HG02852 (cell line): Measurements from ENCODE around the gene PTPRQ.

ENCODE experiments used
- ATAC-seq: cut with Tn5 transposase; IDR thresholded peaks from one replicate; pipeline ENCODE4 v1.9.1; 2021; ENCODE audit warnings: mild to moderate bottlenecking, moderate library complexity; ENCODE audit not compliant: unreplicated experiment

The PTPRQ gene

GRCh38 chr12:80698256-80698655, 254.2 kb downstream of the PTPRQ start:
- no peak for ATAC-seq

- ATAC-seq = no peak
Observed at GRCh38 chr12:80698847-80699542, 255.0 kb downstream of the PTPRQ start.

- ATAC-seq = no peak
Observed at GRCh38 chr12:80700327-80700726, 256.3 kb downstream of the PTPRQ start.

GRCh38 chr12:80701388-80701787, 257.4 kb downstream of the PTPRQ start:
- ATAC-seq = no peak

GRCh38 chr12:80702889-80703805, 259.1 kb downstream of the PTPRQ start:
- ATAC-seq = peak; percentile 88

GRCh38 chr12:80704420-80704819, 260.4 kb downstream of the PTPRQ start:
- no peak for ATAC-seq

GRCh38 chr12:80707126-80707829, 263.2 kb downstream of the PTPRQ start, which contains the start of gene MYF6:
Gene MYF6, plus strand, starts transcription at chr12:80707634. Its CDS starts 86 bp downstream, at chr12:80707720.
- no peak for ATAC-seq

- no peak for ATAC-seq
Observed at GRCh38 chr12:80707830-80708258, 263.8 kb downstream of the PTPRQ start.

- ATAC-seq = no peak
Observed at GRCh38 chr12:80708259-80708974, 264.4 kb downstream of the PTPRQ start.

GRCh38 chr12:80708975-80709328, 264.9 kb downstream of the PTPRQ start:
- no peak for ATAC-seq

GRCh38 chr12:80709811-80710726, 266.0 kb downstream of the PTPRQ start:
- ATAC-seq = peak; percentile 62

- peak; percentile 21 for ATAC-seq
Observed at GRCh38 chr12:80710727-80711449, 266.9 kb downstream of the PTPRQ start.

GRCh38 chr12:80711866-80712265, 267.8 kb downstream of the PTPRQ start:
- ATAC-seq = no peak

GRCh38 chr12:80712866-80713265, 268.8 kb downstream of the PTPRQ start:
- no peak for ATAC-seq

GRCh38 chr12:80713419-80713818, 269.4 kb downstream of the PTPRQ start:
- ATAC-seq = no peak

- ATAC-seq = no peak
Observed at GRCh38 chr12:80714055-80714454, 270.0 kb downstream of the PTPRQ start.

GRCh38 chr12:80714846-80715245, 270.8 kb downstream of the PTPRQ start:
- no peak for ATAC-seq

GRCh38 chr12:80715713-80716249, 271.7 kb downstream of the PTPRQ start:
- no peak for ATAC-seq
